Measurements from ENCODE around the gene RIN3. TPM values are rescaled to one million over a fixed set of nuclear protein-coding genes. Genes with fewer than 3 reads are reported as not detected.

The RIN3 gene
- total RNA-seq, 2 donors from 2014 or later = 19.1 to 19.9 TPM

GRCh38 chr14:92482621-92483319 is 30.8 kb upstream of the RIN3 start:
- intact Hi-C loops (cut with DNase I) = no loop called here
- ATAC-seq = no peak
- no peak for DNase-seq

- ATAC-seq = no peak
- intact Hi-C loops (cut with DNase I) = no loop called here
- DNase-seq = no peak
Measured at GRCh38 chr14:92484132-92484823, 29.3 kb upstream of the RIN3 start.

- intact Hi-C loops (cut with DNase I) = no loop called here
- ATAC-seq (no peak), DNase-seq (no peak)
Measured at GRCh38 chr14:92486881-92487280, 26.7 kb upstream of the RIN3 start.

GRCh38 chr14:92487513-92488133 is 26.0 kb upstream of the RIN3 start:
- no peak for DNase-seq
- peak in 1 of 2 donors; percentile 22 for ATAC-seq
- intact Hi-C loops (cut with DNase I) = no loop called here

GRCh38 chr14:92489394-92490238 is 24.0 kb upstream of the RIN3 start:
- intact Hi-C loops (cut with DNase I) = no loop called here
- DNase-seq (no peak), ATAC-seq (no peak)

- ATAC-seq (peak; percentile 34 to 36), DNase-seq (no peak)
- intact Hi-C loops (cut with DNase I) = no loop called here
Measured at GRCh38 chr14:92490239-92490959, 23.2 kb upstream of the RIN3 start.

- intact Hi-C loops (cut with DNase I) = no loop called here
- ATAC-seq = no peak
- no peak for DNase-seq
Measured at GRCh38 chr14:92491782-92492181, 21.8 kb upstream of the RIN3 start.

GRCh38 chr14:92492258-92492657 is 21.3 kb upstream of the RIN3 start:
- DNase-seq (no peak), ATAC-seq (peak; percentile 48 to 64)
- intact Hi-C loops (cut with DNase I) = no loop called here

- intact Hi-C loops (cut with DNase I) = no loop called here
- ATAC-seq (no peak), DNase-seq (no peak)
Measured at GRCh38 chr14:92493024-92493423, 20.6 kb upstream of the RIN3 start.

GRCh38 chr14:92493492-92493891 is 20.1 kb upstream of the RIN3 start:
- DNase-seq (no peak), ATAC-seq (no peak)
- intact Hi-C loops (cut with DNase I) = no loop called here

- intact Hi-C loops (cut with DNase I) = no loop called here
- DNase-seq = no peak
- ATAC-seq = no peak
Measured at GRCh38 chr14:92494512-92494911, 19.1 kb upstream of the RIN3 start.

GRCh38 chr14:92495027-92495426 is 18.6 kb upstream of the RIN3 start:
- DNase-seq = no peak
- peak in 1 of 2 donors; percentile 18 for ATAC-seq
- intact Hi-C loops (cut with DNase I) = no loop called here

- intact Hi-C loops (cut with DNase I) = no loop called here
- DNase-seq = no peak
Measured at GRCh38 chr14:92496191-92496857, 17.3 kb upstream of the RIN3 start.

GRCh38 chr14:92497391-92497790 is 16.2 kb upstream of the RIN3 start:
- intact Hi-C loops (cut with DNase I) = no loop called here
- DNase-seq = no peak
- no peak for ATAC-seq

More at GRCh38 chr14:92496191-92496857, 17.3 kb upstream of the RIN3 start:
- no peak for ATAC-seq

GRCh38 chr14:92499234-92499633 is 14.3 kb upstream of the RIN3 start:
- ATAC-seq (no peak), DNase-seq (no peak)
- intact Hi-C loops (cut with DNase I) = no loop called here

GRCh38 chr14:92500491-92500941 is 13.1 kb upstream of the RIN3 start:
- peak; percentile 14 to 42 for ATAC-seq
- DNase-seq = no peak
- intact Hi-C loops (cut with DNase I) = no loop called here

GRCh38 chr14:92501891-92502351 is 11.7 kb upstream of the RIN3 start:
- DNase-seq (no peak), ATAC-seq (no peak)
- intact Hi-C loops (cut with DNase I) = no loop called here
